ENCODE measurements around the gene TBXAS1. TPM values are rescaled to one million over a fixed set of nuclear protein-coding genes. Genes with fewer than 3 reads are reported as not detected.

Gene TBXAS1
- total RNA-seq, 2 donors from 2014 or later: 19.6 to 20.9 TPM

DNA sequence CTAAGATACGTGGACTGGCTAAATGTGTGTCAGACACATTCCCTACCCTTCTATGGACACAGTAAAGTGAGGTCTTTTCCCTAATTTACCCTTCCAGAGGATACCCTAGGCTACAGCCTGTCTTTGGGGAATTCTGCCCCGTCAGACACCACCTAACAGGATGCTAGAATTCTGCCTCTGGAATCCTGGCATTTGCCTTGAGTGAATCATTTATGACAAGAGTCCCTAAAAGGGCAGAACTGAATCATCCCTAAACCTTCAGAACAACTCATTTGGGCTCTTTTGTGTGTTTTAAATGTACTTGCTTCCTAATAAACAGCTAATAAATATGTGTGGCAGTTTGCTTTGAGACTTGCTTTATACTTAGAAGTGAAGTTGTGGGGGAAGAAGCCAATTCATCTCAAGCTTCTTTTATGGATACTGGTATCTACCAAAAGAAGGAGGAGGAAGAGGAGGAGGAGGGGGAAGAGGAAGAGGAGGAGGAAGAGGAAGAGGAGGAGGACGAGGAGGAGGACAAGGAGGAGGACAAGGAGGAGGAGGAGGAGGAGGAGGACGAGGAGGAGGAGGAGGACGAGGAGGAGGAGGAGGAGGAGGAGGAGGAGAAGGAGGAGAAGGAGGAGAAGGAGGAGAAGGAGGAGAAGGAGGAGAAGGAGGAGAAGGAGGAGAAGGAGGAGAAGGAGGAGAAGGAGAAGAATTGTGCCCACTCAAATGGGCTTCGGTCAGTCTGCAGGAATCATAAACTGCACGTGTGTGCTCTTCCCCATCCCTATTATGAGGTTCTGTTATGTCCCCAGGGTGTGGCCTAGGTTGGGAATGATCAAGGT is 206.5 kb downstream of the TBXAS1 start:
- no peaks in the 10 kb centered on the region for H3K9me3 ChIP-seq (ENCODE audit: control insufficient read depth, low read length, poor library complexity, severe bottlenecking)
- no peak for ATAC-seq
- DNase-seq: no peak
- Mint-ChIP-seq H3K4me1 (peaks cover 24% of the 10 kb centered on the region), H3K27ac (peak overlapping the region; percentile 16), H3K27me3 (no peaks in the 10 kb centered on the region), H3K36me3 (ENCODE audit: low read depth) (peaks cover 2% of the 10 kb centered on the region), H3K4me3 (no peak overlapping the region)

DNA sequence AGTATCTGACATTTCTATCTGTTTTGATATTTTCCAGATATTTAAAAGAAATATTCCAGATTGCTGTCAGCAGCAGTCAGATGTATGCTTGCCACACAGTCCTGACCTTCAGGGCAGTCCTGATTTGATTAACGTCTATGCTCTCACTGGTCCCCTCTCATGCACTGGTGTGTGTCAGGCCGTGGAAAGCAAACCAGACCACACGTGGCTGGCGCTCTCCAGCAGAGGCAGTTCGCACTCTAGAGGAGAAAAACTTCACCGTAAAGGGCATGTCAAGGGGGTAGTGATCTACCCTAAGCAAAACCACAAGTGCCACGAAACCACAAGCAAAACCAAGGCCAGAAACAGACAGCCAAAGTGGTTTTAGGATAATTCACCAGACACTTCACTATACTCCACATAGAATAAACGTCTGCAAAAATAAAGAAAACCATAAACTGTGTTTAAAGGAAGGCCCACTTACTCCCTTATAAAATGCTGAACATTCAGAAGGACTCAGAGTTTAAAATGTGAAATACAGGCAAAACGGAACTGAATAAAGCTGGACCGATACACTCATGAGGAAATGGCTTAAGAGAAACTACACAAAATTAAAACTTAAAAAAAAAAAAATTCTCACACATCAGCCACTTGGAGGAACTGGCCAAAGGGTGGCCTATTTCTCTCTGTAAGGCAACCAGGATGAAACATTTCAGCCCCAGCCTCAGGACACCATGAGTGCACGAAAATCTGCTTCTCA is 207.3 kb downstream of the TBXAS1 start:
- Mint-ChIP-seq H3K4me3 (no peak overlapping the region), H3K36me3 (ENCODE audit: low read depth) (peaks cover 5% of the 10 kb centered on the region), H3K4me1 (peaks cover 29% of the 10 kb centered on the region), H3K27me3 (no peaks in the 10 kb centered on the region), H3K27ac (peak overlapping the region; percentile 16)
- H3K9me3 ChIP-seq (ENCODE audit: control insufficient read depth, low read length, poor library complexity, severe bottlenecking): no peaks in the 10 kb centered on the region
- DNase-seq (no peak), ATAC-seq (peak; percentile 63)

DNA sequence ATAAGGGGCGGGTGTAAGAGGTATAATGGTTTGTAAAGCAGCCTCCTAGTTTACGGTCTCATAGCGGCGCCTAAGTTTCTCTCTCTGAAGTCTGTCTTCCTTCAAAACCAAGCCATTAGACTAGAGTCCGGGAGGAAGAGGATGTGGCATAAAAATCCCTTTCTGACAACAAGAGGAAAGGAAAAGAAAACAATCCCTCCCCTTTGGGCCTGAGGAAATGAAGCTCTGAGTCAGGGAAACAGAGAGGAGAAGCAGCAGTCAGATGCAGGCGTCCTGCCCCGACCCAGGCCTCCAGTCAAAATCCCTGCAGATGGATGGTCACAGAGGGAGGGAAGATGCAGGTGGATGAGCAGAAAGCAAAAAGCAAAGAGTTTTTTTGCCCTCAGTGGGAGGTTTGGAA is 210.0 kb downstream of the TBXAS1 start:
- H3K27ac Mint-ChIP-seq: peak overlapping the region; percentile 27
- H3K4me3 Mint-ChIP-seq: no peak overlapping the region
- H3K9me3 ChIP-seq (ENCODE audit: control insufficient read depth, low read length, poor library complexity, severe bottlenecking): no peaks in the 10 kb centered on the region
- H3K36me3 Mint-ChIP-seq (ENCODE audit: low read depth): peaks cover 7% of the 10 kb centered on the region
- H3K27me3 Mint-ChIP-seq: no peaks in the 10 kb centered on the region
- DNase-seq (no peak), ATAC-seq (no peak)
- peaks cover 26% of the 10 kb centered on the region for H3K4me1 Mint-ChIP-seq

GRCh38 chr7:140039896-140040295 is 210.8 kb downstream of the TBXAS1 start:
- peak overlapping the region; percentile 9 for H3K4me3 Mint-ChIP-seq

DNA sequence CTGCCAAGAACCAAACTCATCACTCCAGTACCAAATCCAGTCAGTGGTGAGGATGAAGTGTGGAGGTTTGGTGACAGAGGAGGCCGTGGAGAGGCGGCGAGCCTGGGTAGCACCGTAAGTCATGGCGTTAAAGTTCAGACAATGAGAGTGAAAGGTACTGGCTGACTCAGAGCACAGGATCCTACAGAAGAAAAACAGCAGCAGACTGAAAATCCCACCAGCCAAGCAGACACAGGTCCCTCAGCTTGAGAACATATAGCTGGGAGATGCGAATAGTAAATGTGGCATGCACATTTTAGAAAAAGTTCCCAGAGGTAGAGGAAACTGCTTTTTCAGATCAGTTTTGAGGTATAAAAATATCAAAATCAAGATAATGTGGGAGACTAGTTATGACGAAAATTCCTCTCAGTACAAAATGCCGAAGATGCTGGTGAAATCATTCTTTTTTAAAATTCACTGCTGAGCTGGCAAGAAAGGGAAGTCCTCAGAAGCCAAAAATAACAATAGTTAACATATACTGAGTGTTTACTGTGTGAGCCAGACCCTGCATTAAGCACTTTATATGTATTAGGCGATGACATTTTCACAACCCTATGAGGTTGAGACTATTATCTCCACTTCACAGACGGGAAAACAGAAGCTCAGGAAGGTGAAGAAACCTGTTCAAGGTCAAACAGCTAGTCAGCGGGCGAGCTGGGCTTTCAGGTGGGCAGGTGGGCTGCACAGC is 212.8 kb downstream of the TBXAS1 start:
- H3K4me1 Mint-ChIP-seq: peaks cover 18% of the 10 kb centered on the region
- peaks cover 11% of the 10 kb centered on the region for H3K36me3 Mint-ChIP-seq (ENCODE audit: low read depth)
- H3K9me3 ChIP-seq (ENCODE audit: control insufficient read depth, low read length, poor library complexity, severe bottlenecking): no peaks in the 10 kb centered on the region
- H3K27ac Mint-ChIP-seq: no peak overlapping the region
- DNase-seq: no peak
- ATAC-seq: no peak
- no peak overlapping the region for H3K4me3 Mint-ChIP-seq
- H3K27me3 Mint-ChIP-seq: no peaks in the 10 kb centered on the region

More at GRCh38 chr7:140039896-140040295, 210.8 kb downstream of the TBXAS1 start:
- ATAC-seq (no peak), DNase-seq (no peak)
- Mint-ChIP-seq H3K27me3 (no peaks in the 10 kb centered on the region), H3K36me3 (ENCODE audit: low read depth) (peaks cover 7% of the 10 kb centered on the region), H3K4me1 (peaks cover 26% of the 10 kb centered on the region), H3K27ac (no peak overlapping the region)
- no peaks in the 10 kb centered on the region for H3K9me3 ChIP-seq (ENCODE audit: control insufficient read depth, low read length, poor library complexity, severe bottlenecking)

DNA sequence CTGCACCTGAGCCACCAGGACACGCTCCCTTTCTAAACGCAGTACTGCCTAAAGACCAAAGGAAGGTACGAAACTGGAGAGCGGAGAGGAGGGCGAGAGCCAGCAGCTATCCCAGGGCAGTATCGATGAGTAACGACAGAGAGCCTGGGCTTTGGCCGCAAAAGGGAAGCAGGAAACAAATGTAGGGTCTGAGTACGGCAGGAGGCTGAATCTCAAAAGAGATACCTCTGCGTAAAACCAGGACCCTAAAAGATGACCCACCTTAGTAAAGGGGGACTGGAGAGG is 213.3 kb downstream of the TBXAS1 start:
- no peaks in the 10 kb centered on the region for H3K9me3 ChIP-seq (ENCODE audit: control insufficient read depth, low read length, poor library complexity, severe bottlenecking)
- Mint-ChIP-seq H3K27me3 (no peaks in the 10 kb centered on the region), H3K27ac (no peak overlapping the region), H3K4me3 (no peak overlapping the region), H3K4me1 (peaks cover 17% of the 10 kb centered on the region), H3K36me3 (ENCODE audit: low read depth) (peaks cover 11% of the 10 kb centered on the region)
- ATAC-seq (no peak), DNase-seq (no peak)

- H3K4me1 Mint-ChIP-seq: peaks cover 13% of the 10 kb centered on the region
- H3K27me3 Mint-ChIP-seq: no peaks in the 10 kb centered on the region
- DNase-seq: no peak
These were observed 215.2 kb downstream of the TBXAS1 start for GRCh38 chr7:140044251-140044650.

DNA sequence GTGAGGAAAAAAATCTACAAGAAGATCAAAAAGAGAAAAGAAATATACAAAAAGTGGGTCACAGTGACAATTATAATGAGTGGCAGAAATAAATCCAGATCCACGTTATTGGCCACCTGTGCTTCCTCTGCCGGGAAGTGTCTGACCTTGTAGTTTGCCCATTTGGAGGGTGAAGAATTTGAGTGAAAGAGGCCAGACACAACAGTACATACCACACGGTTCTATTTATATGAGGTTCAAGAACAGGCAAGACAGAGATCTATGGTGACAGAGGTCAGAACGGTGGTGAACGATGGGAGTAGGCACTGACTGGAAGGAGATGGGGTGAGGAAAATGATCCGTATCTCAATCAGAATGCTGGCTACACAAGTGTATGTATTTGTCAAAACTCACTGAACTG is 216.6 kb downstream of the TBXAS1 start:
- H3K4me3 Mint-ChIP-seq: no peak overlapping the region

More at GRCh38 chr7:140044251-140044650, 215.2 kb downstream of the TBXAS1 start:
- no peaks in the 10 kb centered on the region for H3K9me3 ChIP-seq (ENCODE audit: control insufficient read depth, low read length, poor library complexity, severe bottlenecking)
- H3K36me3 Mint-ChIP-seq (ENCODE audit: low read depth): peaks cover 11% of the 10 kb centered on the region
- peak overlapping the region; percentile 34 for H3K27ac Mint-ChIP-seq
- ATAC-seq: no peak
- no peak overlapping the region for H3K4me3 Mint-ChIP-seq

GRCh38 chr7:140047197-140047596 is 218.1 kb downstream of the TBXAS1 start:
- Mint-ChIP-seq H3K36me3 (ENCODE audit: low read depth) (peaks cover 11% of the 10 kb centered on the region), H3K4me3 (no peak overlapping the region), H3K27ac (no peak overlapping the region), H3K27me3 (no peaks in the 10 kb centered on the region), H3K4me1 (peaks cover 15% of the 10 kb centered on the region)
- H3K9me3 ChIP-seq (ENCODE audit: control insufficient read depth, low read length, poor library complexity, severe bottlenecking): no peaks in the 10 kb centered on the region
- no peak for DNase-seq
- ATAC-seq: no peak

More for the DNA sequence above, 216.6 kb downstream of the TBXAS1 start:
- H3K36me3 Mint-ChIP-seq (ENCODE audit: low read depth): peaks cover 16% of the 10 kb centered on the region
- peak overlapping the region; percentile 59 for H3K27ac Mint-ChIP-seq
- no peaks in the 10 kb centered on the region for H3K9me3 ChIP-seq (ENCODE audit: control insufficient read depth, low read length, poor library complexity, severe bottlenecking)
- DNase-seq (no peak), ATAC-seq (no peak)
- peaks cover 22% of the 10 kb centered on the region for H3K4me1 Mint-ChIP-seq
- no peaks in the 10 kb centered on the region for H3K27me3 Mint-ChIP-seq

DNA sequence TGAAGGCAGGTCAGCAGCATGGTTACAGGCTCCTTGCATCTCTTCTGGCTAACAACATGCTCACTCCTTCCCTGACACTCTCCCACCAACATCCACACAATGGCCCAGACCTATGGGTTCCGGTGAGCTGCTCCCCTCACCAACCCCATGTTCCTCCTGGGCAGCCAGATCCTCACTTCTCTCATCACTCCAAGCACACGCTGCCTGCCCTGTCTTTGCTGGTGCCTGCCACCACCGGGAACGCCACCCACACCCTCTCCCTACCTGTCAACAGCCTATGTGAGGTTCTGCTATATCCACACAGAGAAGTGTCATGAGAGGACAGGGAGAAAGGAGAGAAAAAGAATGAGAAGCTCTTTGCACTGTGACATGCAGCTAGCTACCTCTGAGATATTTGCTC is 219.1 kb downstream of the TBXAS1 start:
- Mint-ChIP-seq H3K36me3 (ENCODE audit: low read depth) (peaks cover 11% of the 10 kb centered on the region), H3K27me3 (no peaks in the 10 kb centered on the region), H3K27ac (no peak overlapping the region), H3K4me1 (peaks cover 18% of the 10 kb centered on the region), H3K4me3 (no peak overlapping the region)
- DNase-seq: no peak
- no peak for ATAC-seq
- H3K9me3 ChIP-seq (ENCODE audit: control insufficient read depth, low read length, poor library complexity, severe bottlenecking): no peaks in the 10 kb centered on the region

DNA sequence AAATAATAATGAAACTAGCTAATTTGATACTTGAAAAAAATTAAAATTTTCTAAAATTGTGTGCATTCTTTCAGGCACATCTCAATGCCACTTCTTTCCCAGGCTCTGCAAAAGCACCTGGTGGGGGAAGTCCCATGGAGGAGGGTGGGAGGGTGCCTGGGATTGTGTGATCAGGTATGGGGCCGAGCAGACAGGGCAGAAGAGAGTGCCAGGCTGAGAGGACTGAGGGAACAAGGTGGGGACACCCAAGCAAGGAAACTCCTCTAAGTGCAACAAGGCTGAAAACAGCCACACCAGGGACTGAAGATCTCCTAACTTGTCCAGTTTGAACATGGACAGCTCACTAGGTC is 219.9 kb downstream of the TBXAS1 start:
- H3K4me1 Mint-ChIP-seq: peaks cover 25% of the 10 kb centered on the region
- DNase-seq (no peak), ATAC-seq (no peak)
- H3K4me3 Mint-ChIP-seq: no peak overlapping the region
- no peaks in the 10 kb centered on the region for H3K27me3 Mint-ChIP-seq
- H3K9me3 ChIP-seq (ENCODE audit: control insufficient read depth, low read length, poor library complexity, severe bottlenecking): no peaks in the 10 kb centered on the region
- no peak overlapping the region for H3K27ac Mint-ChIP-seq
- H3K36me3 Mint-ChIP-seq (ENCODE audit: low read depth): peaks cover 11% of the 10 kb centered on the region

DNA sequence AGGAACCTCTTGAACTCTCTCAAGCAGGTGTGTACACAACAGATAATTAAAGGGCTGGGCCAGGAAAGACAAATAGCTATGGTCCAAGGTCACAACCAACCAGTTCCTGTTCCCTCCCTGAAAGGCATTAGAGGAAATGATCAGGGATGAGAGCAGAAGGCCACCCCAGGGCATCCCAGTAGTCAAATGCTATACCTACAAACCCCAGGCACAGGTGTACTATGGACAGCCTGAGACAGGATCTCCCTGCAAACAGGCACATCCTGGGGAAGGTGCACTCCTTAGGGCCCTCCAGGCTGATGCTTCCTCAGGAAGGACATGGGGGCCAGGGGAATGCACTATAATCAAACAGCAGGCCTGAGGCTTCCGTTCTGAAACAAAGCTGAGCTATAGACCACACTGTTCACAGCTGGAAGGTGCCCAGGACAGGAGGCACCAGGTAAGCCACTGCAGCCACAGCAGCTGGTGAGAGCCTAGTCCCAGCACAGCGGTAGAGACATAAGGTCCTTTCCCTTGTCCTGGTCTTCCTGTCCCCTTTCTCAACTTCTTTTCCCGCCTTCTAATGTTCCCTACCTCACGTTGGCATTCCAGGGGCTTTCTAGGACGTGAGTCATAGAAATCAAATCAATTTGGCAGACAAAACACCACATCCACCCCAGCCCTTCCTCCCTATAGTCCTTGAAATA is 220.4 kb downstream of the TBXAS1 start:
- Mint-ChIP-seq H3K4me1 (peaks cover 30% of the 10 kb centered on the region), H3K36me3 (ENCODE audit: low read depth) (peaks cover 11% of the 10 kb centered on the region), H3K4me3 (no peak overlapping the region), H3K27ac (peak overlapping the region; percentile 71), H3K27me3 (no peaks in the 10 kb centered on the region)
- no peaks in the 10 kb centered on the region for H3K9me3 ChIP-seq (ENCODE audit: control insufficient read depth, low read length, poor library complexity, severe bottlenecking)
- DNase-seq: no peak
- ATAC-seq: no peak

DNA sequence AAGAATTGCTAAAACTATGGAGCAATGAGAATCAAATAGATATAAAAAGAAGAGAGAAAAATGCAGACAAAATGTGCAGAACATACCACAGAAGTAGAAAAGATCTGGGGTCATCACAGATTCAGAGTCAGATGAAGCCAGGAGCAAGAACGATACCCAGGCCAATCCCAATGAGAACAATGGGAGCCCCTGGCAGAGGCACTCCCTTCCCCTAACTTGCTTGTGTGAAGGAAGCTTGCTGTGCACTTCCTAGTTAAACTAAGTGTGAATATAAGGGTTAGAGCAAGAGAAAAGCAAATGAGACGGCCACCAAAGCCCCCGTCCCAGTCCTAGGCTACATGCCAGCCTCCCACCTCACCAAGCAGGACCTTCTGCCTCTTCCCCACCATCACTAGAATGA is 221.0 kb downstream of the TBXAS1 start:
- no peaks in the 10 kb centered on the region for H3K9me3 ChIP-seq (ENCODE audit: control insufficient read depth, low read length, poor library complexity, severe bottlenecking)
- peaks cover 35% of the 10 kb centered on the region for H3K4me1 Mint-ChIP-seq
- no peak overlapping the region for H3K4me3 Mint-ChIP-seq
- no peaks in the 10 kb centered on the region for H3K27me3 Mint-ChIP-seq
- no peak for ATAC-seq
- no peak for DNase-seq
- H3K36me3 Mint-ChIP-seq (ENCODE audit: low read depth): peaks cover 11% of the 10 kb centered on the region
- peak overlapping the region; percentile 71 for H3K27ac Mint-ChIP-seq
